Stomach (tissue), 9 donors: ENCODE data around the gene SCARB1. TPM values are rescaled to one million over a fixed set of nuclear protein-coding genes. Genes with fewer than 3 reads are reported as not detected.

Experiments used
- DNase-seq, 2 donors: peaks; one replicate each; pipeline versions ENCODE4 v3.0.0 to v3.0.0-alpha.2; 2013 to 2019
- H3K27ac ChIP-seq, 5 donors: fragments of 200-600 bp in 4 of 5; sonication (generic) in 4 of 5; one replicate each; pipeline ENCODE4 v1.5.1; 2013 to 2019; ENCODE audit warnings: mild to moderate bottlenecking in 1 of 5, moderate library complexity in 1 of 5
- H3K27me3 ChIP-seq, 3 donors: fragments of 200-600 bp; sonication (generic); one replicate each; pipeline ENCODE4 v1.5.1; 2017 to 2019; ENCODE audit warnings: mixed run types in 1 of 3
- H3K36me3 ChIP-seq, 4 donors: fragments of 200-600 bp; sonication (generic); 1 replicate in 3 of 4; 2 replicates in 1 of 4; pipeline ENCODE4 v1.5.1; 2016 to 2019
- H3K4me1 ChIP-seq, 4 donors: fragments of 200-600 bp; sonication (generic); one replicate each; pipeline ENCODE4 v1.5.1; 2016 to 2019
- H3K4me3 ChIP-seq, 4 donors: fragments of 200-600 bp; sonication (generic) in 3 of 4; one replicate each; pipeline ENCODE4 v1.5.1; 2016 to 2019; ENCODE audit warnings: mild to moderate bottlenecking in 1 of 4
- H3K9me3 ChIP-seq, 4 donors: fragments of 200-600 bp; sonication (generic); one replicate each; pipeline ENCODE4 v1.5.1; 2016 to 2019
- EP300 ChIP-seq: sonication (generic); formaldehyde crosslinking; IDR thresholded peaks from one replicate; pipeline ENCODE4 v1.6.1; 2017; ENCODE audit warnings: antibody characterized with exemption
- POLR2A ChIP-seq, 4 donors: fragments of 450-650 bp; IDR thresholded peaks; one replicate each; pipeline ENCODE4 v1.6.1; 2016; ENCODE audit warnings: antibody characterized with exemption in 4 of 4, control low read depth in 2 of 4, mild to moderate bottlenecking in 1 of 4, moderate library complexity in 1 of 4
- POLR2AphosphoS5 ChIP-seq, 3 donors: sonication (generic); formaldehyde crosslinking; IDR thresholded peaks; one replicate each; pipeline ENCODE4 v1.6.1; 2016; ENCODE audit warnings: antibody characterized with exemption in 3 of 3
- whole genome bisulfite sequencing, 5 donors: extraction: QIAGEN DNeasy Blood & Tissue Kit in 3 of 5; methylation state at CpG; one replicate each; pipeline versions ENCODE4 v1.1.5 to v1.1.7; 2013 to 2018; 5-methylcytosine and 5-hydroxymethylcytosine counted together
- intact Hi-C: fragments of 100-400 bp; cut with DNase I; formaldehyde crosslinking; loops from one replicate; pipeline ENCODE4 v1.15.1; 2023; ENCODE audit warnings: low total_unique reads
- polyA plus RNA-seq, 3 donors: library from polyadenylated mRNA; stranded (reverse); fragments of 200-250 nt; gene quantifications; one replicate each; pipeline ENCODE4 v1.2.3, GENCODE V29; 2013
- total RNA-seq, 5 donors: library from RNA; depleted of rRNA; stranded (reverse); fragments of >200 nt; gene quantifications; one replicate each; pipeline versions ENCODE4 v1.1.0 to v1.2.3, GENCODE V29; 2014 to 2016
- TF ChIP-seq, protein P1 (sequence below), 7 experiments: fragments of 450-650 bp in 4 of 7; fragments of 200-600 bp in 3 of 7; sonication (generic) in 3 of 7; IDR thresholded peaks; one replicate each; pipeline ENCODE4 v1.5.1; 2016 to 2019; ENCODE audit warnings: antibody characterized with exemption in 7 of 7, control low read depth in 2 of 7, mild to moderate bottlenecking in 1 of 7
- donor health status: healthy with polysubstance abuse.
- donor health status: Bipolar disorder and iron deficiency.
- donor health status: healthy.

The SCARB1 gene
- total and polyA plus RNA-seq, 8 donors: 2.9 to 63.7 (median 8.8) TPM

GRCh38 chr12:124835656-124836410 is 27.8 kb downstream of the SCARB1 start:
- Histone ChIP-seq H3K9me3 (no peaks in the 10 kb centered on the region), H3K27me3 (no peaks in the 10 kb centered on the region), H3K27ac (no peak overlapping the region), H3K36me3 (no peaks in the 10 kb centered on the region), H3K4me3 (no peak overlapping the region), H3K4me1 (peaks cover 8 to 18% (median 13%) of the 10 kb centered on the region in 4 donors)
- no peak for DNase-seq
- 71 to 85% (median 75%) methylated on average over 16 to 17 of the region's 17 CpGs for WGBS, 5 donors
- TF ChIP-seq POLR2A (IDR thresholded peaks at IDR 0.05) (no peak), POLR2AphosphoS5 (IDR thresholded peaks at IDR 0.05) (no peak), EP300 (no peak)
- TF ChIP-seq, protein P1, sequence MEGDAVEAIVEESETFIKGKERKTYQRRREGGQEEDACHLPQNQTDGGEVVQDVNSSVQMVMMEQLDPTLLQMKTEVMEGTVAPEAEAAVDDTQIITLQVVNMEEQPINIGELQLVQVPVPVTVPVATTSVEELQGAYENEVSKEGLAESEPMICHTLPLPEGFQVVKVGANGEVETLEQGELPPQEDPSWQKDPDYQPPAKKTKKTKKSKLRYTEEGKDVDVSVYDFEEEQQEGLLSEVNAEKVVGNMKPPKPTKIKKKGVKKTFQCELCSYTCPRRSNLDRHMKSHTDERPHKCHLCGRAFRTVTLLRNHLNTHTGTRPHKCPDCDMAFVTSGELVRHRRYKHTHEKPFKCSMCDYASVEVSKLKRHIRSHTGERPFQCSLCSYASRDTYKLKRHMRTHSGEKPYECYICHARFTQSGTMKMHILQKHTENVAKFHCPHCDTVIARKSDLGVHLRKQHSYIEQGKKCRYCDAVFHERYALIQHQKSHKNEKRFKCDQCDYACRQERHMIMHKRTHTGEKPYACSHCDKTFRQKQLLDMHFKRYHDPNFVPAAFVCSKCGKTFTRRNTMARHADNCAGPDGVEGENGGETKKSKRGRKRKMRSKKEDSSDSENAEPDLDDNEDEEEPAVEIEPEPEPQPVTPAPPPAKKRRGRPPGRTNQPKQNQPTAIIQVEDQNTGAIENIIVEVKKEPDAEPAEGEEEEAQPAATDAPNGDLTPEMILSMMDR (IDR thresholded peaks at IDR 0.05): no peak
- intact Hi-C loops: no loop called here

DNA sequence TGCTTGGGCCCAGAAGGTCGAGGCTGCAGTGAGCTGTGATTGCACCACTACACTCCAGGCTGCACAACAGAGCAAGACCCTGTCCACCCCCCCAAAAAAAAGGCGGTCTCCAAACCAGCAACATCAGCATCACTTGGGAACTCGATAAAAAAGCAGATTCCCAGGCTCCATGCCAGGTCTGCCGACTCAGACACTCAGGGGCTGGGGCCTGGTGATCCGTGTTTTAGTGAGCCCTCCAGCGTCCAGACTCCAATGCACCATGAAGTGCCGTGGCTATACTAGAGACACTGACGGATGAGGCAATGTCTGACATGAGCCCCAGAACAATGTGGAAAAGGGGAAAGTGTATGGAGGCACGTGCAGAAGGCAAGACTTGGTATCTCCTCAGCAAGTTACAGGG is 28.8 kb downstream of the SCARB1 start:
- 86 to 92% (median 89%) methylated on average over 9 of the region's 9 CpGs for WGBS, 5 donors
- no peak for DNase-seq
- intact Hi-C loops: no loop called here
- Histone ChIP-seq H3K36me3 (no peaks in the 10 kb centered on the region), H3K4me1 (peaks cover 8 to 18% (median 13%) of the 10 kb centered on the region in 4 donors), H3K9me3 (no peaks in the 10 kb centered on the region), H3K27me3 (no peaks in the 10 kb centered on the region), H3K27ac (no peak overlapping the region), H3K4me3 (no peak overlapping the region)
- no peak for TF ChIP-seq POLR2A (IDR thresholded peaks at IDR 0.05)
- TF ChIP-seq POLR2AphosphoS5 (IDR thresholded peaks at IDR 0.05): no peak
- no peak for TF ChIP-seq EP300
- TF ChIP-seq, protein P1 (IDR thresholded peaks at IDR 0.05): no peak

DNA sequence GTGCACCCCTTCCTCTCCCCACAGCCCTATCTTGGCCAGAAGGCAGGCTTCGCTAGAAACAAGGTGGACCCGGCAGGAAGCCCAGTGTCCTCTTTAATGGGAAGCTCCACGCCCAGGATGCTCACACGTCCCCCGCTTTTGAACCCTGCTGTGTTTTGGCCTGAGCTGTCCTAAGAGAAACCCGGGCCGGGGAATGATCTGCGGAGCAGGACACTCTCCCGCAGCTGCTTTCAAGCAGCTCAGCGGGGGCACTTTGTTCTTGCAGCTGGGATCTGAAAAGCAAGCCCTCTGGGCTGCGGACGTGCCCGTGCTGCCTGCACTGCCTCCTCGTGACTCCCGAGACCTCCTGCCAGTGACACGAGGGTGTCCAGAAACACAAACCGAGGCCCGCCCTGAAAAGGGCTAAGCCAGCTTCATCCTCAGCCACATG is 30.0 kb downstream of the SCARB1 start:
- TF ChIP-seq, protein P1 (IDR thresholded peaks at IDR 0.05): no peak
- TF ChIP-seq POLR2AphosphoS5 (IDR thresholded peaks at IDR 0.05) (no peak), EP300 (no peak), POLR2A (IDR thresholded peaks at IDR 0.05) (no peak)
- no peak overlapping the region for H3K4me3 ChIP-seq
- no peaks in the 10 kb centered on the region for H3K27me3 ChIP-seq
- peak overlapping the region in 1 of 5 donors; percentile 7 for H3K27ac ChIP-seq
- peaks cover 12 to 25% (median 20%) of the 10 kb centered on the region in 4 donors for H3K4me1 ChIP-seq
- WGBS, 5 donors: 24 to 81% (median 65%) methylated on average over 16 to 18 of the region's 18 CpGs
- intact Hi-C loops: no loop called here
- no peaks in the 10 kb centered on the region for H3K36me3 ChIP-seq
- no peak for DNase-seq
- H3K9me3 ChIP-seq: no peaks in the 10 kb centered on the region

GRCh38 chr12:124832856-124833255 is 30.8 kb downstream of the SCARB1 start:
- no peaks in the 10 kb centered on the region for H3K36me3 ChIP-seq
- no peak for DNase-seq
- WGBS, 5 donors: 57 to 89% (median 77%) methylated on average over 4 of the region's 4 CpGs
- H3K4me3 ChIP-seq: no peak overlapping the region
- no peaks in the 10 kb centered on the region for H3K9me3 ChIP-seq
- H3K27me3 ChIP-seq: no peaks in the 10 kb centered on the region
- H3K27ac ChIP-seq: no peak overlapping the region
- H3K4me1 ChIP-seq: peaks cover 10 to 27% (median 19%) of the 10 kb centered on the region in 4 donors
- TF ChIP-seq EP300 (no peak), POLR2A (IDR thresholded peaks at IDR 0.05) (no peak), POLR2AphosphoS5 (IDR thresholded peaks at IDR 0.05) (no peak)
- TF ChIP-seq, protein P1 (IDR thresholded peaks at IDR 0.05): no peak
- intact Hi-C loops: no loop called here
